ENCODE measurements around the gene KANK3. TPM values are rescaled to one million over a fixed set of nuclear protein-coding genes. Genes with fewer than 3 reads are reported as not detected.

The KANK3 gene
- polyA plus RNA-seq, 2 of the 4 experiments (the other 2 are of a cell fraction) = 1.0 to 1.5 TPM

DNA sequence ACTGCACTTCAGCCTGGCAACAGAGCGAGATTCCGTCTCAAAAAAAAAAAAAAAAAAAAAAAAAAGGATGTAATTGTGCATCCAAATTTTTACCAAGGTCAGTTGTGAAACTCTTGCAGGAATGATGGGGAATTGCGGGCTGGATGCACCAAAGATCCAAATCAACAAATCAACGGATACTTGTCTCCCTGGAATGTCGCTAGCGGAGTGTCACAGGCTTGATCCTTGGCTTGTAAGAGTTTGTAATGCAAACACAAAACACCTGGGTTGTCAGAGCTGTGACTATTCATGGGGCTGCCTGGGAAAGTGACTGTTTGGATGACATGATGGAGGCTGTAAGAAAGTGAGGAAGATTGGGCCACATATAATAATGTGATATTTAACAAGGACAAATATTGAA is 4.2 kb downstream of the KANK3 start:
- Histone ChIP-seq H3K27ac (no peak overlapping the region), H3K4me3 (no peak overlapping the region), H3K9me3 (no peaks in the 10 kb centered on the region), H3K4me1 (peaks cover 8% of the 10 kb centered on the region; the same call in 2 of the 3 replicates), H3K4me2 (no peak overlapping the region)
- DNase-seq (ENCODE audit: low read depth in 1 of 2, low spot score in 1 of 2) (no peak), ATAC-seq (no peak), FAIRE-seq (no peak)
- ChIA-PET CTCF (interaction anchor here (0.6 to 6.6 kb wide), 2 partner anchors 15 kb away, joined by 3 to 43 read pairs; no protein-coding TSS in a partner anchor), POLR2A (no interaction called here)
- TF ChIP-seq HDAC2 (IDR thresholded peaks at IDR 0.05) = no peak
- TF ChIP-seq ZSCAN20 (CRISPR knock-in tag; IDR thresholded peaks at IDR 0.05) = no peak
- TF ChIP-seq, protein P1, sequence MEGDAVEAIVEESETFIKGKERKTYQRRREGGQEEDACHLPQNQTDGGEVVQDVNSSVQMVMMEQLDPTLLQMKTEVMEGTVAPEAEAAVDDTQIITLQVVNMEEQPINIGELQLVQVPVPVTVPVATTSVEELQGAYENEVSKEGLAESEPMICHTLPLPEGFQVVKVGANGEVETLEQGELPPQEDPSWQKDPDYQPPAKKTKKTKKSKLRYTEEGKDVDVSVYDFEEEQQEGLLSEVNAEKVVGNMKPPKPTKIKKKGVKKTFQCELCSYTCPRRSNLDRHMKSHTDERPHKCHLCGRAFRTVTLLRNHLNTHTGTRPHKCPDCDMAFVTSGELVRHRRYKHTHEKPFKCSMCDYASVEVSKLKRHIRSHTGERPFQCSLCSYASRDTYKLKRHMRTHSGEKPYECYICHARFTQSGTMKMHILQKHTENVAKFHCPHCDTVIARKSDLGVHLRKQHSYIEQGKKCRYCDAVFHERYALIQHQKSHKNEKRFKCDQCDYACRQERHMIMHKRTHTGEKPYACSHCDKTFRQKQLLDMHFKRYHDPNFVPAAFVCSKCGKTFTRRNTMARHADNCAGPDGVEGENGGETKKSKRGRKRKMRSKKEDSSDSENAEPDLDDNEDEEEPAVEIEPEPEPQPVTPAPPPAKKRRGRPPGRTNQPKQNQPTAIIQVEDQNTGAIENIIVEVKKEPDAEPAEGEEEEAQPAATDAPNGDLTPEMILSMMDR (IDR thresholded peaks at IDR 0.05) = no peak
- WGBS (ENCODE audit: missing lambda C conversion rate) = 62% methylated on average over 4 of the region's 6 CpGs

GRCh38 chr19:8337728-8338127 is 5.3 kb downstream of the KANK3 start:
- no peaks in the 10 kb centered on the region for H3K9me3 ChIP-seq
- ChIA-PET CTCF (no interaction called here), POLR2A (no interaction called here)
- H3K27ac ChIP-seq = no peak overlapping the region
- H3K4me2 ChIP-seq = no peak overlapping the region
- 74% methylated on average over 7 of the region's 7 CpGs for WGBS (ENCODE audit: missing lambda C conversion rate)
- no peak for DNase-seq (ENCODE audit: low read depth in 1 of 2, low spot score in 1 of 2)
- peaks cover 10% of the 10 kb centered on the region; the same call in 2 of the 3 replicates for H3K4me1 ChIP-seq
- H3K4me3 ChIP-seq = no peak overlapping the region
- TF ChIP-seq, protein P2, sequence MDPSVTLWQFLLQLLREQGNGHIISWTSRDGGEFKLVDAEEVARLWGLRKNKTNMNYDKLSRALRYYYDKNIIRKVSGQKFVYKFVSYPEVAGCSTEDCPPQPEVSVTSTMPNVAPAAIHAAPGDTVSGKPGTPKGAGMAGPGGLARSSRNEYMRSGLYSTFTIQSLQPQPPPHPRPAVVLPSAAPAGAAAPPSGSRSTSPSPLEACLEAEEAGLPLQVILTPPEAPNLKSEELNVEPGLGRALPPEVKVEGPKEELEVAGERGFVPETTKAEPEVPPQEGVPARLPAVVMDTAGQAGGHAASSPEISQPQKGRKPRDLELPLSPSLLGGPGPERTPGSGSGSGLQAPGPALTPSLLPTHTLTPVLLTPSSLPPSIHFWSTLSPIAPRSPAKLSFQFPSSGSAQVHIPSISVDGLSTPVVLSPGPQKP (IDR thresholded peaks at IDR 0.05; ENCODE audit: low read depth, low read length) = no peak
- TF ChIP-seq MAX (IDR thresholded peaks at IDR 0.05) (no peak), HMGXB4 (CRISPR knock-in tag; IDR thresholded peaks at IDR 0.05; ENCODE audit: borderline replicate concordance) (no peak), FOSB (CRISPR knock-in tag; IDR thresholded peaks at IDR 0.05) (no peak), MYC (IDR thresholded peaks at IDR 0.05; ENCODE audit: borderline replicate concordance, low read length) (no peak), CHD2 (IDR thresholded peaks at IDR 0.05; ENCODE audit: low read length, partially characterized antibody) (no peak)
- FAIRE-seq = no peak
- ATAC-seq = no peak

- FAIRE-seq = no peak
- no peak overlapping the region for H3K4me2 ChIP-seq
- WGBS (ENCODE audit: missing lambda C conversion rate) = 75% methylated on average over 7 of the region's 8 CpGs
- POLR2A ChIA-PET = interaction anchor here (2.1 to 2.9 kb wide), 2 partner anchors 13 to 27 kb away, joined by 8 to 17 read pairs; partner anchors contain the start of gene ANGPTL4
- H3K27ac ChIP-seq = no peak overlapping the region
- peaks cover 10% of the 10 kb centered on the region; the same call in 2 of the 3 replicates for H3K4me1 ChIP-seq
- ATAC-seq = no peak
- no peaks in the 10 kb centered on the region for H3K9me3 ChIP-seq
- no peak overlapping the region for H3K4me3 ChIP-seq
- CTCF ChIA-PET = interaction anchor here (0.6 to 4.7 kb wide), 4 partner anchors 11 to 31 kb away, joined by 3 to 29 read pairs (median 10); no protein-coding TSS in a partner anchor
- DNase-seq (ENCODE audit: low read depth in 1 of 2, low spot score in 1 of 2) = no peak
- no peak for TF ChIP-seq ZFP36 (IDR thresholded peaks at IDR 0.05; ENCODE audit: borderline replicate concordance, partially characterized antibody)
- TF ChIP-seq EHF (CRISPR knock-in tag; IDR thresholded peaks at IDR 0.05) = no peak
- no peak for TF ChIP-seq MYC (IDR thresholded peaks at IDR 0.05; ENCODE audit: borderline replicate concordance, low read length)
- no peak for TF ChIP-seq PHF8 (IDR thresholded peaks at IDR 0.05; ENCODE audit: borderline replicate concordance, low read depth)
- no peak for TF ChIP-seq NFE2L2 (conservative IDR thresholded peaks at IDR 0.05; ENCODE audit: low read length)
- TF ChIP-seq JUN (IDR thresholded peaks at IDR 0.05) = no peak
- TF ChIP-seq CBX8 (IDR thresholded peaks at IDR 0.05) = no peak
- TF ChIP-seq, protein P3, sequence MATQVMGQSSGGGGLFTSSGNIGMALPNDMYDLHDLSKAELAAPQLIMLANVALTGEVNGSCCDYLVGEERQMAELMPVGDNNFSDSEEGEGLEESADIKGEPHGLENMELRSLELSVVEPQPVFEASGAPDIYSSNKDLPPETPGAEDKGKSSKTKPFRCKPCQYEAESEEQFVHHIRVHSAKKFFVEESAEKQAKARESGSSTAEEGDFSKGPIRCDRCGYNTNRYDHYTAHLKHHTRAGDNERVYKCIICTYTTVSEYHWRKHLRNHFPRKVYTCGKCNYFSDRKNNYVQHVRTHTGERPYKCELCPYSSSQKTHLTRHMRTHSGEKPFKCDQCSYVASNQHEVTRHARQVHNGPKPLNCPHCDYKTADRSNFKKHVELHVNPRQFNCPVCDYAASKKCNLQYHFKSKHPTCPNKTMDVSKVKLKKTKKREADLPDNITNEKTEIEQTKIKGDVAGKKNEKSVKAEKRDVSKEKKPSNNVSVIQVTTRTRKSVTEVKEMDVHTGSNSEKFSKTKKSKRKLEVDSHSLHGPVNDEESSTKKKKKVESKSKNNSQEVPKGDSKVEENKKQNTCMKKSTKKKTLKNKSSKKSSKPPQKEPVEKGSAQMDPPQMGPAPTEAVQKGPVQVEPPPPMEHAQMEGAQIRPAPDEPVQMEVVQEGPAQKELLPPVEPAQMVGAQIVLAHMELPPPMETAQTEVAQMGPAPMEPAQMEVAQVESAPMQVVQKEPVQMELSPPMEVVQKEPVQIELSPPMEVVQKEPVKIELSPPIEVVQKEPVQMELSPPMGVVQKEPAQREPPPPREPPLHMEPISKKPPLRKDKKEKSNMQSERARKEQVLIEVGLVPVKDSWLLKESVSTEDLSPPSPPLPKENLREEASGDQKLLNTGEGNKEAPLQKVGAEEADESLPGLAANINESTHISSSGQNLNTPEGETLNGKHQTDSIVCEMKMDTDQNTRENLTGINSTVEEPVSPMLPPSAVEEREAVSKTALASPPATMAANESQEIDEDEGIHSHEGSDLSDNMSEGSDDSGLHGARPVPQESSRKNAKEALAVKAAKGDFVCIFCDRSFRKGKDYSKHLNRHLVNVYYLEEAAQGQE (IDR thresholded peaks at IDR 0.05) = no peak
- TF ChIP-seq KDM1A (IDR thresholded peaks at IDR 0.05; ENCODE audit: low read depth) = no peak
- no peak for TF ChIP-seq HOXA7 (CRISPR knock-in tag; IDR thresholded peaks at IDR 0.05)
- no peak for TF ChIP-seq POLR2AphosphoS2 (conservative IDR thresholded peaks at IDR 0.05; ENCODE audit: low read length)
- TF ChIP-seq NPAS2 (CRISPR knock-in tag; IDR thresholded peaks at IDR 0.05; ENCODE audit: borderline replicate concordance) = no peak
- TF ChIP-seq MAFK (IDR thresholded peaks at IDR 0.05; ENCODE audit: partially characterized antibody) = no peak
- TF ChIP-seq FOSL2 (IDR thresholded peaks at IDR 0.05) = no peak
- TF ChIP-seq FOSL2 (CRISPR knock-in tag; IDR thresholded peaks at IDR 0.05) = no peak
- no peak for TF ChIP-seq POLR2A (IDR thresholded peaks at IDR 0.05; ENCODE audit: low read length)
- no peak for TF ChIP-seq NR3C1 (IDR thresholded peaks at IDR 0.05)
- TF ChIP-seq GATA3 (IDR thresholded peaks at IDR 0.05; ENCODE audit: borderline replicate concordance) = no peak
- no peak for TF ChIP-seq RCOR1 (IDR thresholded peaks at IDR 0.05; ENCODE audit: low read depth, low read length)
- no peak for TF ChIP-seq HDAC2 (IDR thresholded peaks at IDR 0.05)
Observed at GRCh38 chr19:8336660-8337059, 6.4 kb downstream of the KANK3 start.
